ENCODE results near the gene KCNQ5.
"Not testable (repeated sequence)": the region's sequence is repeated elsewhere in the genome, so short reads cannot be mapped to it uniquely, and the experiment has no call there.

Gene KCNQ5

DNA sequence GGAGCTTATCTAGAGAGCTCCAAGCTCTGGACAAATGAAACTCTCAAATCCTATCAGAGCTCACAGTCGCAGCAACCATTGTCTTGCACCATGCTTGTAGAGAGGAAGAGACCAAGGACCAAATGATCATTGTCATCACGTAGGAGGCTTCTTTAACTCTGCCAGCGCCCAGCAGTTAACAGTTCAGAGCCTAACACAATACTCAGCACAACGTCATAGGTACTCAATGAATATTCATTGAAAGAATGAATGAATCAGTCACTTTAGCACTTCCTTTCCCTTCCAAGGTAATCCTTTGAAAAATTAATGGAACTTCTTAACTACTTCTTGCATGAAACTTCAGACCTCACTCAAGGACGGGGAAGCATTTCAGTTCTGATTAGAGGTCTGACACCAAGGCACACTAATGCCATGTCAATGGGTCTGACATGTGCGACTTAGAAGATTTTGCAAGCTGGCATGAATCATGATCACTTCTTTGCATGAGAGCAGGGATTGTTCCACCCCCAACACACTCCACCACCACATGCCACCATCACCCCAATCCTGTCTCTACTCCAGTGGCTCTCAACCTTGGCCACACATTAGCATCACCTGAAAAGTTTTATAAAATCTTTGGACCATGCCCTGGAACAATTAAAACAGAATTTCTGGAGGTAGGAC lies 558.3 kb downstream of the KCNQ5 start:
- DNase-seq (ENCODE audit: low spot score) = peak; percentile 35

DNA sequence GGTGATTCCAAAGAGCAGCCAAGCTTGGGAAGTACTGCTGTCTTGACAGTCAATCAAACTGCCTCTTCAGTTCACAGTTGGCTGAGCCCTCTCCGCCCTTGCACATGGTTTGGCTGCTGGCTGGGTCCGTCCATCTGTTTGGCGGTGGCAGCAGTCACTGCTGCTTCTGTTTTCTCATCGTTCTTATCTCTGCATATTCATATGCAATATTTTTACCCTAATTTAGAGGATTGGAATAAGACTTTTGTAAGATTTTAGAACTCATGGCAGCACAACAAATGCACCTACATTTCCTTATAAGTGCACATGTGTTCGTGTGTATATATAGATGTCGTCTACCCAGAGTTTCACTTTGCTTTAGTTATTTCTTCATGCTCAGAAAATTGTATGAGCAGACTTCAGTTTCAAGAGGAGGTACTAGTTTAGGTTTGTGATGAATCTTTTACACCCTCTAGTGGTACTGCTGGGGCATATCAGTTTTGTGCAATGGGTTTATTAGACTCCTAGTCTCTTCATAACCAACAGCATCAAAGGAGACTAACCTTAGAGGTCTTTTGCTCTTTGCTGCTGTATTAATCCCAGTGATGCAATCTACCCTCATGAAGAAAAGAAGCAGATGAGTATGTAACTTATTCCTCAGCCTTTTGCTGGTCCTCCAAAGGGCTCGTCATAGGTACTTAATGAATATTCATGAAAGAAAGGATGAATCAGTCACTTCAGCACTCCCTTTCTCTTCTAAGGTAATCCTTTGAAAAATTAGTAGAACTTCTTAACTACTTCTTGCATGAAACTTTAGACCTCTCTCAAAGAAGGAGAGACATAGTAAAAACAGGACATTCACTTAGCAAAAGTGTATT lies 559.1 kb downstream of the KCNQ5 start:
- peak; percentile 74 for DNase-seq (ENCODE audit: low spot score)

- no peak for DNase-seq (ENCODE audit: low spot score)
These were observed 560.2 kb downstream of the KCNQ5 start for GRCh38 chr6:73182021-73182607.

DNA sequence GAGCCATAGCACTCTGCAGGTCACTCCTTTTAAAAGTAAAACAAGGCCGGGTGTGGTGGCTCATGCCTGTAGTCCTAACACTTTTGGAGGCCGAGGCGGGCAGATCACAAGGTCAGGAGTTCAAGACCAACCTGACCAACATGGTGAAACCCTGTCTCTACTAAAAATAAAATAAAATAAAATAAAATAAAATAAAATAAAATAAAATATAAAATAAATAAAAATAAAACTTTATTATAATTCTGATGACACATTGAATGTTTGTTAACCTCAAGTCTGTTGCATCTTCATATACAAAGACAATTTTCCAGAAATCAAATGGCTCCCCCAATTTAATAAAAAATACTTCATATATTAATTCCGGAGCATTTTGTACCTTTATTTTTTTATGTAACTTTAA lies 571.4 kb downstream of the KCNQ5 start:
- not testable (repeated sequence) for DNase-seq (ENCODE audit: low spot score)

- no peak for DNase-seq (ENCODE audit: low spot score)
These were observed 572.9 kb downstream of the KCNQ5 start for GRCh38 chr6:73194744-73195143.

DNA sequence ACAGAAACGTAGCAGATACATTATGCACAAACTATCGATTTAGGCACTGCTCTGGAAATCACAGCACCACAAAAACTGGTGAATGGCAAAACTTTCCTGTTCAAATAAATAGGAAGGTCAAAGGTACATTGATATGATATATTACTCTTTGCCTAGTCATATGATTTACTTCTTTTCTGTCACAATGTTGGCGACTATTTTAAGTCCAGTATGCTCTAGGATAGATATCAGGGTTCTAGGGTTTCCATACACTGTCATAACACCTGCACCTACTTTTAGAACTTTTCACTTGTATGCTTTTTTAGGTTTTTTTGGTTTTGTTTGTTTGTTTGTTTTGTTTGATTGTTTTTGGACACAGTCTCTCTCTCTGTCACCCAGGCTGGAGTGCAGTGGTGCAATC lies 578.4 kb downstream of the KCNQ5 start:
- no peak for DNase-seq (ENCODE audit: low spot score)

DNA sequence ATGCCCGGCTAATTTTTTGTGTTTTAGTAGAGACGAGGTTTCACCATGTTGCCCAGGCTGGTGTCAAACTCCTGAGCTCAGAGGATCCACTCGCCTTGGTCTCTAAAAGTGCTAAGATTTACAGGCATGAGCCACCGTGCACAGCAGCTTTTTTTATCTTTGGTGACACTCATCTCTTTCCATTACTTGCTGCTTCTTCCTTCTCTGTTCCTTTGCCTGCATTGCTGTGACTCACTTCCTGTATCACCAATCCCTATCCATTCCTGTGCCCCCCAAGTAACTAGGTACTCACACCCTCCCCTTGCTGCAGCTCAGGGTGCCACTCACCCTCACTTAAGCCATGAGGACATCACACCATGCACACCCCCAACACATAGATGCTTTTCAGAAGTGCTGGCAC lies 578.9 kb downstream of the KCNQ5 start:
- peak; percentile 28 for DNase-seq (ENCODE audit: low spot score)

GRCh38 chr6:73203098-73203497 lies 581.2 kb downstream of the KCNQ5 start:
- DNase-seq (ENCODE audit: low spot score) = no peak

GRCh38 chr6:73204252-73204651 lies 582.4 kb downstream of the KCNQ5 start:
- no peak for DNase-seq (ENCODE audit: low spot score)

DNA sequence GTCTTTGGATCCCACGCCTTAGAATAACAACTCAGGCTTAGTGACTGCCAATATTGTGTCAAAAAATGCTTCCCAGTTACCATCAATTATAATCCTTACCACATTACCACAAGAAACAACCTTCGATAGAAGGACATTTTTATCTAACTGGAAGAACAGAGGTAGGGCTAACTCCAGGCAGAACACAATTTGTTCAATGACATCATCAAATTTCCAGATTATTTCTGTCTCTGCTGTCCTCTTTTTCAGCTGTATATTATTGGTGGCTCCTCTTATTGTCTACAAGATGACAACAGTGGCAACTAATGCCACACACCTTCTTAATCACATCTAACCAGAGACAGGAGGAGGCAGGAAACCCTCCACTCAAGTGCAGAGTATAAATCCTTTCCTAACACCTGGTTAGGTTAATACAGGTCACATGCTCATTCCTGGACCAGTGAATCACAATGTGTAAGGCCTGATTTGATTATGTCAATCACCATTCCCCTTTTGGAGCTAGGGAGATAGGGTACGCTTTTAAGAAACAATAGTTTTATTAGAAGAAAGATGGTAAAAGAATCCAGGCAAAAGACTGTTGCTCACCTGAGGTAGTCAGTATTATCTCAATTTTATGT lies 585.5 kb downstream of the KCNQ5 start:
- peak; percentile 21 for DNase-seq (ENCODE audit: low spot score)

GRCh38 chr6:73209117-73209516 lies 587.3 kb downstream of the KCNQ5 start:
- DNase-seq (ENCODE audit: low spot score) = no peak

GRCh38 chr6:73216859-73217258 lies 595.0 kb downstream of the KCNQ5 start:
- DNase-seq (ENCODE audit: low spot score) = no peak

DNA sequence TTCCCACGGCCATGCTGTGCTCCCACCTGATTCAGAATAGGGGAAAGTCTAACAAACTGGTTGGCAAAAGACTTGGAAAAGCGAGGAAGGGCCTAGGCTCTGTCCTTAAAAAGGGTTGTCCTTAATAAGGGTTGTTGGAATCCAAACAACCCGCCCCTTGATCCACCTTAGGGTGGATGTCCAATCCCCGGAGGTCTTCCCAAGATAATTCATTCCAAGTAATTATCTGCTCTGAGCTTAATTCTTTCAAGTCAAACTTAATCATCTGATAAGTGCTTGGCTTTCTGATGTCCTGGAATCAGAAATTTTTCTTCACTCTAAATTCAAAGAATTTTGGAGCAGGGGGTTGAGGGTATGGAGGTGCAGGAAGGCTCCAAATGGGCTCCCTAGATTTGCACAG lies 603.5 kb downstream of the KCNQ5 start, which contains the start of gene KHDC1L:
TSS of gene KHDC1L (minus strand) at position 101 of the 400 bp plus-strand sequence. CDS start at position 13, 88 bp downstream.
- DNase-seq (ENCODE audit: low spot score) = no peak

- no peak for DNase-seq (ENCODE audit: low spot score)
These were observed 605.9 kb downstream of the KCNQ5 start for GRCh38 chr6:73227606-73228255.

DNA sequence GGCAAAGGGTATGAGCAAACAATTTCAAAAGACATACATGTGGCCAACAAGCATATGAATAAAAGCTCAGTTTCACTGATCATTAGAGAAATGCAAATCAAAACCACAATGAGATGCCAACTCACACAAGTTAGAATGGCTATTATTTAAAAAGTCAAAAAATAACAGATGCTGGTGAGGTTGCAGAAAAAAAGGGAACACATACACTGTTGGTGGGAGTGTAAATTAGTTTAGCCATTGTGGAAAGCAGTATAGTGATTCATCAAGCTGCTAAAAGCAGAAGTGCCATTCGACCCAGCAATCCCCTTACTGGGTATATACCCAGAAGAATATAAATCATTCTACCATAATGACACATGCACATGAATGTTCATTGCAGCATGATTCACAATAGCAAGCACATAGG lies 610.1 kb downstream of the KCNQ5 start:
- no peak for DNase-seq (ENCODE audit: low spot score)

DNA sequence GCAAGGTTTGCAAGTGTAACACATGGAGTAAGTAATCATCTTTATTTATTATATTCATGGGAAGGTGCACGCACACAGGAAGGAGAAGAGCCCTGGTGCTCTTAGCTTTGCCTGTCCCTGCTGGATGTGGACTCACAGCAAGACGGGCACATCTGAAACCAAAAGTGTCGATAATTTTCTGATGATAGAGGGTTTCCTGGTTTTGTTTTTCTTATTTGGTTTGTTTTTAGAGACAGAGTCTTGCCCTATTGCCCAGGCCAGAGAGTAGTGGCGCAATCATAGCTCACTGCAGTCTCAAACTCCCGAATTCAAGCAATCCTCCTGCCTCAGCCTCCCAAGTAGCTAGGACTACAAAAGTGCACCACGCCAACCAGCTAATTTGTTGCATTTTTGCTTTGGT lies 611.2 kb downstream of the KCNQ5 start:
- DNase-seq (ENCODE audit: low spot score) = no peak

- not testable (repeated sequence) for DNase-seq (ENCODE audit: low spot score)
These were observed 612.1 kb downstream of the KCNQ5 start for GRCh38 chr6:73233971-73234370.

DNA sequence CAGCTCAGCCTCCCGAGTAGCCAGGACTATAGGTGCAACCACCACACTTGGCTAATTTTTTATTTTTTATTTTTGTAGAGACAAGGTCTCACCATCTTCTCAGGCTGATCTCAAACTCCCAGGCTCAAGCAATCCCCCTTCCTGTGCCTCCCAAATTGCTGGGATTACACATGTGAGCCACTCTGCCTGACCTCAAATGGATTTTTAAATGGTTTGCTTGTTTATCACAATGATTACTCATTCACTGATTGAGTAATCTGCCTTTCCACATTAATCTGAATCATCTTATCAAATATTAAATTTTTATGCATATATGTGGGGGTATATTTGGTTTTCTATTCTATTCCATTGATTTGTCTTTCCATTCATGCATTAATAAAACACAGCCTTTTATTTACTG lies 612.9 kb downstream of the KCNQ5 start:
- DNase-seq (ENCODE audit: low spot score) = peak; percentile 46

- peak; percentile 89 for DNase-seq (ENCODE audit: low spot score)
These were observed 614.4 kb downstream of the KCNQ5 start for GRCh38 chr6:73236144-73236750.

DNA sequence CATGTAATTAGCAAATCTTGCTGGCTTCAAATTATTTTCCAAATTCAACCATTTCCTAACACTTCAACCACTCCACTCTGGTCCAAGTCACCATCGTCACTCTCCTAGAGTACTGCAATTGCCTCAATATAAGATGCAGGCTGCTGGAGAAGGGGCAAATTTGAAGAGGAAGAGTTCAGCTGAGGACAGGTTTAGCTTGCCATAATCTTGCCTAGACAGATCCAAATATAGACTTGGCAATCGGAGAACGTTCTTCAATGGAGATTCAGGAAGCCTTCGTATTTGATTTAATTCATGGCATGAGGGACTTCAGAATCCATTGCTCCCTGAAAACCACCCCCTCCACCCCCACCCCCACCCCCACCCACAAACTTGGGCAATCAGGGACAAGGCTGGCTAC lies 618.9 kb downstream of the KCNQ5 start:
- no peak for DNase-seq (ENCODE audit: low spot score)

DNA sequence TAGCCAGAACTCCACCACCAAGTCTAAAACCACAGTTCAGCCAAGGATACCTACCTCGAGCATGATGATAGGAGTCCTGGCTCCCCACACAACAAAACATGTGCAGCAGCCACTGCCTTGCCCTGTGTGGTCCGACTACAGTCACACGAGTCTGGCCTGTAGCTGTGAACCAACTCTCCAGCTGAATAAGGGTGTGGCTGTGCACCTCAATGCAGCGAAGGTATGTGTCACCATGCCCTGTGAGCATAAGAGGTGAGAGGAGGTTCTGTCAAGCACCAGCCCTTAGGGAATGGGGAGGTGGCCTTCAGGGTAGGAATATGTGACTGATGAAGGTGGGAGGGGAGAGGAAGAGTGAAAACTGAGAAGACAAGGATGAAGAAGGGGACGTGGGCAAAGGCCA lies 620.1 kb downstream of the KCNQ5 start:
- DNase-seq (ENCODE audit: low spot score) = no peak
